ENCODE measurements around the gene FBXO27. TPM values are rescaled to one million over a fixed set of nuclear protein-coding genes. Genes with fewer than 3 reads are reported as not detected.

Gene FBXO27
- total and polyA plus RNA-seq, 2 experiments from 2014 or later, result 6.2 to 13.7 TPM

- Histone ChIP-seq H3K4me3 (no peak overlapping the region), H4K20me1 (replicated peaks; ENCODE audit: insufficient read depth) (no peaks in the 10 kb centered on the region), H2AFZ (no peak overlapping the region), H3K4me1 (ENCODE audit: insufficient read depth) (peaks cover 15% of the 10 kb centered on the region), H3K79me2 (replicated peaks; ENCODE audit: insufficient read depth) (no peaks in the 10 kb centered on the region), H3K36me3 (ENCODE audit: insufficient read depth) (no peaks in the 10 kb centered on the region), H3K27me3 (ENCODE audit: insufficient read depth) (peaks cover 33% of the 10 kb centered on the region), H3K4me2 (no peak overlapping the region), H3K27ac (ENCODE audit: low read depth) (no peak overlapping the region), H3K9me2 (ENCODE audit: insufficient read depth) (no peaks in the 10 kb centered on the region), H3F3A (replicated peaks; ENCODE audit: low read depth) (no peaks in the 10 kb centered on the region)
- TF ChIP-seq REST (IDR thresholded peaks at IDR 0.05; ENCODE audit: unreplicated experiment) (no peak), ZNF462 (CRISPR knock-in tag; IDR thresholded peaks at IDR 0.05) (no peak), JUNB (IDR thresholded peaks at IDR 0.05; ENCODE audit: unreplicated experiment) (no peak)
- Mint-ChIP-seq H3K4me1 (peaks cover 19% of the 10 kb centered on the region; the same call in 2 of the 3 replicates), H3K9me3 (no peaks in the 10 kb centered on the region), H3K4me3 (no peak overlapping the region), H3K36me3 (ENCODE audit: low read depth) (no peaks in the 10 kb centered on the region; the same call in 2 of the 3 replicates), H3K27me3 (ENCODE audit: insufficient read depth, low read depth, poor library complexity) (peaks cover 31% of the 10 kb centered on the region), H3K27ac (no peak overlapping the region)
- DNase-seq (ENCODE audit: low spot score) (no peak), ATAC-seq (no peak)
Observed at GRCh38 chr19:39080431-39080830, 48.1 kb upstream of the FBXO27 start.

All from GM23338 (cell line).